WTC11 (cell line): Measurements from ENCODE around the gene IFT20.

ENCODE experiments used
- E2F5 ChIP-seq: sonication (generic); formaldehyde crosslinking; IDR thresholded peaks from 2 replicates; pipeline ENCODE4 v1.8.1; 2022; ENCODE audit warnings: mild to moderate bottlenecking, moderate library complexity, missing genetic modification reagents
- SMAD3 ChIP-seq: sonication (generic); formaldehyde crosslinking; IDR thresholded peaks from 2 replicates; pipeline ENCODE4 v1.8.0; 2022; ENCODE audit warnings: missing genetic modification reagents, mild to moderate bottlenecking, borderline replicate concordance
- USF1 ChIP-seq: sonication (generic); formaldehyde crosslinking; IDR thresholded peaks from 2 replicates; pipeline ENCODE4 v1.8.0; 2022; ENCODE audit warnings: mild to moderate bottlenecking, missing genetic modification reagents
- ZNF263 ChIP-seq: sonication (generic); formaldehyde crosslinking; IDR thresholded peaks from 2 replicates; pipeline ENCODE4 v1.8.1; 2022; ENCODE audit warnings: low read depth, mild to moderate bottlenecking, moderate library complexity, missing genetic modification reagents

GRCh38 chr17:28343491-28343932 lies 8.2 kb upstream of the IFT20 start:
- TF ChIP-seq ZNF263 (no peak), SMAD3 (CRISPR knock-in tag) (no peak), E2F5 (CRISPR knock-in tag) (no peak), USF1 (CRISPR knock-in tag) (no peak)
